AG04449 (cell line): ENCODE results near the gene RAB8B.

Experiments
- CTCF ChIA-PET: fragments of 350-600 bp; formaldehyde crosslinking; extraction: SDS; loops from one replicate; lab custom pipeline; 2021; ENCODE audit warnings: antibody characterized with exemption; lab: Yijun Ruan, JAX
- POLR2A ChIA-PET: fragments of 400-600, 350-600 bp; formaldehyde crosslinking; extraction: SDS; loops from one replicate; lab custom pipeline; 2020; ENCODE audit warnings: antibody characterized with exemption, inconsistent platforms; lab: Yijun Ruan, JAX
- DNase-seq: peaks from one replicate; pipeline ENCODE4 v3.0.0-alpha.2; 2010; ENCODE audit warnings: low read depth, low spot score
- H3K4me3 ChIP-seq: 2 replicates; pipeline ENCODE4 v1.5.1; 2011; ENCODE audit warnings: low read depth, mild to moderate bottlenecking, control low read depth, low read length
- TF ChIP-seq, protein P1 (sequence below): IDR thresholded peaks from one replicate; pipeline ENCODE4 v1.5.1; 2011; ENCODE audit warnings: mild to moderate bottlenecking, moderate library complexity, low read length, control low read depth, inconsistent platforms; ENCODE audit not compliant: insufficient read depth; ENCODE audit errors: missing control alignments

The RAB8B gene

DNA sequence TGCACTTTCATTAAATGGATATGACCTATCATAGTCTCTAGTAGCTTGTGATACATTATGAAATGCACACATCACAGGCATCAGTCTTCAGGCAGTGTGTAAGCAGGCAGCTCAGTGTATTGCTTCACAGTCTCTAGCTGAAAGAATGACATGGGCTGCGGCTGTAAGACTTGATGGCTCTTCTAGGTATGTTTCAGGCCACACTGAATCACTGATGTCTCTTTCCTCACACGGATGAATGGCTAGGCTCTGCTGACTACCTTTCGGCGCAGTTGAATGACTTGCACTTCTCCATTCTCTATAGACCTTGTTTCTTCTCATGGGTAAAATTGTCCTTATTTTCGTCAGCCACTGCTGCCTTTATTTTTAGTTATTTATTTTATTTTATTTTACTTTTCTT lies 103.4 kb downstream of the RAB8B start:
- peak; percentile 61 for DNase-seq
- POLR2A ChIA-PET = interaction anchor here (1.9 kb wide), 1 partner anchor 80 kb away, joined by 5 read pairs; no protein-coding TSS in a partner anchor
- CTCF ChIA-PET = interaction anchor here (0.9 to 6.9 kb wide), 7 partner anchors 14 to 317 kb away, joined by 3 to 151 read pairs (median 4); partner anchors contain the start of gene APH1B
- H3K4me3 ChIP-seq = no peak overlapping the region
- TF ChIP-seq, protein P1, sequence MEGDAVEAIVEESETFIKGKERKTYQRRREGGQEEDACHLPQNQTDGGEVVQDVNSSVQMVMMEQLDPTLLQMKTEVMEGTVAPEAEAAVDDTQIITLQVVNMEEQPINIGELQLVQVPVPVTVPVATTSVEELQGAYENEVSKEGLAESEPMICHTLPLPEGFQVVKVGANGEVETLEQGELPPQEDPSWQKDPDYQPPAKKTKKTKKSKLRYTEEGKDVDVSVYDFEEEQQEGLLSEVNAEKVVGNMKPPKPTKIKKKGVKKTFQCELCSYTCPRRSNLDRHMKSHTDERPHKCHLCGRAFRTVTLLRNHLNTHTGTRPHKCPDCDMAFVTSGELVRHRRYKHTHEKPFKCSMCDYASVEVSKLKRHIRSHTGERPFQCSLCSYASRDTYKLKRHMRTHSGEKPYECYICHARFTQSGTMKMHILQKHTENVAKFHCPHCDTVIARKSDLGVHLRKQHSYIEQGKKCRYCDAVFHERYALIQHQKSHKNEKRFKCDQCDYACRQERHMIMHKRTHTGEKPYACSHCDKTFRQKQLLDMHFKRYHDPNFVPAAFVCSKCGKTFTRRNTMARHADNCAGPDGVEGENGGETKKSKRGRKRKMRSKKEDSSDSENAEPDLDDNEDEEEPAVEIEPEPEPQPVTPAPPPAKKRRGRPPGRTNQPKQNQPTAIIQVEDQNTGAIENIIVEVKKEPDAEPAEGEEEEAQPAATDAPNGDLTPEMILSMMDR = no peak

DNA sequence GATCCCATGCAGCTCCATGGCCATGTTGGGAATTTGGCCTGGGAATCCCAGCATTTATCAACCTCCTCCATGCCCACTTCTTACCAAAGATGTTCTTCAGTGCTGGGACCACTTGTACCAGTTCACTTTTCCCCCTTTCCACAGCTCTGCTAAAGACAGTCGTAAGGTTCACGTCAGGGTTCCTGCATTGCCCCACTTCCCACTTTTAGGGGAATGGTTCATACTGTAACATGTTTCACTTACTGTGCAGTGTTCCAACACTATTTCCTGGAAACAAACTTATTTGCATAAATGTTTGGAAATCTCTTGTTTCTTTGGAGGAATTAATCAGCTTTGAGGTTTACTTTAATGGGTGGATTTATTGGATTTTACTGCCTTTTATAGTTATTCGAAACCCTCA lies 105.0 kb downstream of the RAB8B start:
- ChIA-PET POLR2A (no interaction called here), CTCF (interaction anchor here (0.8 to 3.7 kb wide), 4 partner anchors 13 to 168 kb away, joined by 3 to 12 read pairs (median 4); no protein-coding TSS in a partner anchor)
- TF ChIP-seq, protein P1 = no peak
- no peak for DNase-seq
- no peak overlapping the region for H3K4me3 ChIP-seq

DNA sequence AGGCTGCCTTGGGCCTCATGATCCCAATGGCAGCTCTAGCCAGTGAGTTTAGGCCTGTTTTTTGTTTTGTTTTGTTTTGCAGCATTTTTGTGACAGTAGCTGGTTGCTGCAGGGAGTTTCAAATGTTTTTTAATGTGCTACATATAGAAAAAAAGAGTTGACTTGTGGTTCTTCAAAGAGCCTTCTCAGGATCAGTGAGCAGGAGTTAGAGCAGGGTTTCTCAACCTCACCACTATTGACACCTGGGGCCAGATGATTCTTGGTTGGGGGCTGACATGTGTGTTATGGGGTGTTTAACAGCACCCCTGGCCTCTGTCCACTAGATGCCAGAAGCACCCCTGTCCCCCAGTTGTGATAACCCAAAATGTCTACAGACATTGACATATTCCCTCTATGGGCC lies 105.9 kb downstream of the RAB8B start:
- DNase-seq = no peak
- POLR2A ChIA-PET = no interaction called here
- CTCF ChIA-PET = interaction anchor here (1.1 to 3.7 kb wide), 4 partner anchors 11 to 172 kb away, joined by 3 to 12 read pairs (median 4); no protein-coding TSS in a partner anchor
- no peak overlapping the region for H3K4me3 ChIP-seq
- TF ChIP-seq, protein P1 = no peak

DNA sequence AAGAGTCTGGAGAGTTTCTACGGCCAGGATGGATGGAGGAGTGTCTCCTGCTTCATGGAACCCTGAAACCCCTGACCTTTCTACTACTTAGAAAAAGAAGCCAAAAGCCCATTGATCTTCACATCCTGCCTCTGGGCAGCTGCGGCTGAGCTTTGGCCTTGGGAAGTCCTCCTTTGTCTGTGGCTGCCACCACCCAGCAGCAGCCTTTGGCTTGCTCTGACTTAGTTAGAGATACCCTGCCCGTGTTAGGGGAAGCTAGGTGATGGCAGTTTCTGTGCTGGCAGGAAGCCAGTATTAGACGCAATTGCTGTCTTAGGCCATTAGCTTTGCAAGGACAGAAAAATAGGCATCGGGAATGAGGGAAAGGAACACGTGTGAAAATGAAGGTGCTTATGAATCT lies 106.8 kb downstream of the RAB8B start:
- TF ChIP-seq, protein P1 = no peak
- POLR2A ChIA-PET = no interaction called here
- DNase-seq = no peak
- H3K4me3 ChIP-seq = no peak overlapping the region
- CTCF ChIA-PET = interaction anchor here (1.6 to 3.7 kb wide), 2 partner anchors 10 to 106 kb away, joined by 3 to 12 read pairs; no protein-coding TSS in a partner anchor

DNA sequence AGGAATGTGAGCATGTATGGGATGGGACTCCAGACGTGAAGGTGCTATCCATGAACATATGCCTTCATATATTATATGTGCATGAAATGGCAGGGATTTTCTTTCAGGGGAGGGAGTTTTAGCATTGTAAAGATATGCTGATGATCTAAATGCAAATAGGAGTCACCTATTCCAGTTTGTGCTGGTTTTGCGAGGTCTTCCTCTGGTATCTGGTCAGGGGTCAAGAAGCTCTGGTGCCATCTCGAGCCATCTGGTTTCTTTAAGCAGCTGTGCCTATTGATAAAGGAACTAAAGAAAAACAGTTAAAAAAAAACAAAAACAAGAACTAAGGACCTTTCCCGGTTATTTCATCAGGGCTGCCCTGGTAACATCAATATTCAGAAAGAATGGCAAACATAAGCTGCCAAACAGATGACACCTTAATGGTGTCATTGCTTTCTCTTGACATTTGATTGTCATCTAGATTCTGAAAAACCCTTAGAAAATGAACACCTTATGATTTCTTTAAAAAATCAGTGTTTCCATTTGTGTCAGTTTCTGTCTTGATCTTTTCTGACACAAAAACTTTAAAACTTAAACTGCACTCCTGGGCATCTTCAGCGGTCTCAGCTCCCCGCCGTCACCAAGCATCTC lies 110.7 kb downstream of the RAB8B start:
- TF ChIP-seq, protein P1 = no peak
- ChIA-PET POLR2A (no interaction called here), CTCF (interaction anchor here (0.6 to 1.9 kb wide), 4 partner anchors 9 to 189 kb away, joined by 3 to 5 read pairs (median 4); no protein-coding TSS in a partner anchor)
- no peak for DNase-seq
- no peak overlapping the region for H3K4me3 ChIP-seq

DNA sequence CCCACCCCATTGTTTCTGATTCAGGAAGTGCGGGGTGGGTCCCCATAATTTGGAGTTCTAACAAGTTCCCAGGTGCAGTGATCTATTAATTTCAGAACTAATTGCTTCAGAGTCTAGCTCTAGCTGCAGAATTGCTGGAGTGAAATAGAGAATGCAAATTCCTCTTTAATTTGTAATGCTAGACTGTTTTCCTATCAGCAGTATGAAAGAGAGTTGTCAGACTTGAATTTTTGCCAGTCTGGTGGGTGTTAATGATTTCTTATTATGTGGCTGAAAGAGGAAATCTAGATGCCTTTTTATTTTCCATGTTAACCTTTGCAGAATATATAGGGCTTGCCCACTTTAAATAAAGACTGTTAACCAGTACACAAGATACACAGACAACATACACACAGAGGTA lies 111.7 kb downstream of the RAB8B start:
- no peak overlapping the region for H3K4me3 ChIP-seq
- ChIA-PET POLR2A (no interaction called here), CTCF (interaction anchor here (1.9 kb wide), 1 partner anchor 13 kb away, joined by 5 read pairs; no protein-coding TSS in a partner anchor)
- DNase-seq = no peak
- TF ChIP-seq, protein P1 = no peak
